ENCODE results near the gene LRG1. TPM values are rescaled to one million over a fixed set of nuclear protein-coding genes. Genes with fewer than 3 reads are reported as not detected.

The LRG1 gene
- total RNA-seq, 1 experiment from 2014 or later: not detected

DNA sequence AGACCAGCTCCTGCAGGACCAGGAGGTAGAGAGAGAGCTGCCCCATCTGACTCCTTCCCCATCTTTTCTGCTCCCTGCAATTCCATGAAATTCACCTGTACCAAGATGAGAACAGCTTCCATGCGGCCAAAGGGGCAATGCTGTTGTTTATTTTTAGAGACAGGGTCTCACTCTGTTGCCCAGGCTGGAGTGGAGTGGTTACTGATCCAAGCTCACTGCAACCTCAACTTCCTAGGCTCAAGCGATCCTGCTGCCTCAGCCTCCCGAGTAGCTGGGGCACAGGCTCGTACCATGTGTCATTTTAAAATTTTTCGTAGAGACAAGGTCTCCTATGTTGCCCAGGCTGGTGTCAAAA is 18.0 kb downstream of the LRG1 start:
- Histone ChIP-seq H3K9me3 (ENCODE audit: low read depth, low read length, poor library complexity, severe bottlenecking) (no peaks in the 10 kb centered on the region), H3K4me1 (ENCODE audit: insufficient read depth, low read length, poor library complexity, severe bottlenecking) (no peaks in the 10 kb centered on the region), H3K27me3 (replicated peaks; ENCODE audit: insufficient read depth, low read depth, low read length, poor library complexity) (no peaks in the 10 kb centered on the region), H3K4me3 (ENCODE audit: low read depth, low read length, poor library complexity, severe bottlenecking) (no peak overlapping the region), H3K36me3 (ENCODE audit: insufficient read depth, low read length, poor library complexity, severe bottlenecking) (no peaks in the 10 kb centered on the region), H3K27ac (ENCODE audit: low read depth, low read length, poor library complexity, severe bottlenecking) (no peak overlapping the region)
- intact Hi-C loops (cut with micrococcal nuclease; ENCODE audit: unreplicated experiment): no loop called here
- DNase-seq (ENCODE audit: low spot score): no peak
- BruUV-seq (replicated peaks): no TSS peak
- CTCF ChIA-PET: interaction anchor here (1.5 kb wide), 1 partner anchor 114 kb away, joined by 3 read pairs; no protein-coding TSS in a partner anchor
- POLR2A ChIA-PET (ENCODE audit: low non-redundant PET): no interaction called here
- TF ChIP-seq, protein P1, sequence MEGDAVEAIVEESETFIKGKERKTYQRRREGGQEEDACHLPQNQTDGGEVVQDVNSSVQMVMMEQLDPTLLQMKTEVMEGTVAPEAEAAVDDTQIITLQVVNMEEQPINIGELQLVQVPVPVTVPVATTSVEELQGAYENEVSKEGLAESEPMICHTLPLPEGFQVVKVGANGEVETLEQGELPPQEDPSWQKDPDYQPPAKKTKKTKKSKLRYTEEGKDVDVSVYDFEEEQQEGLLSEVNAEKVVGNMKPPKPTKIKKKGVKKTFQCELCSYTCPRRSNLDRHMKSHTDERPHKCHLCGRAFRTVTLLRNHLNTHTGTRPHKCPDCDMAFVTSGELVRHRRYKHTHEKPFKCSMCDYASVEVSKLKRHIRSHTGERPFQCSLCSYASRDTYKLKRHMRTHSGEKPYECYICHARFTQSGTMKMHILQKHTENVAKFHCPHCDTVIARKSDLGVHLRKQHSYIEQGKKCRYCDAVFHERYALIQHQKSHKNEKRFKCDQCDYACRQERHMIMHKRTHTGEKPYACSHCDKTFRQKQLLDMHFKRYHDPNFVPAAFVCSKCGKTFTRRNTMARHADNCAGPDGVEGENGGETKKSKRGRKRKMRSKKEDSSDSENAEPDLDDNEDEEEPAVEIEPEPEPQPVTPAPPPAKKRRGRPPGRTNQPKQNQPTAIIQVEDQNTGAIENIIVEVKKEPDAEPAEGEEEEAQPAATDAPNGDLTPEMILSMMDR (conservative IDR thresholded peaks at IDR 0.05; ENCODE audit: low read depth, low read length): no peak
- no peak for TF ChIP-seq EZH2 (IDR thresholded peaks at IDR 0.05; ENCODE audit: borderline replicate concordance, low read depth, low read length, poor library complexity, severe bottlenecking)

DNA sequence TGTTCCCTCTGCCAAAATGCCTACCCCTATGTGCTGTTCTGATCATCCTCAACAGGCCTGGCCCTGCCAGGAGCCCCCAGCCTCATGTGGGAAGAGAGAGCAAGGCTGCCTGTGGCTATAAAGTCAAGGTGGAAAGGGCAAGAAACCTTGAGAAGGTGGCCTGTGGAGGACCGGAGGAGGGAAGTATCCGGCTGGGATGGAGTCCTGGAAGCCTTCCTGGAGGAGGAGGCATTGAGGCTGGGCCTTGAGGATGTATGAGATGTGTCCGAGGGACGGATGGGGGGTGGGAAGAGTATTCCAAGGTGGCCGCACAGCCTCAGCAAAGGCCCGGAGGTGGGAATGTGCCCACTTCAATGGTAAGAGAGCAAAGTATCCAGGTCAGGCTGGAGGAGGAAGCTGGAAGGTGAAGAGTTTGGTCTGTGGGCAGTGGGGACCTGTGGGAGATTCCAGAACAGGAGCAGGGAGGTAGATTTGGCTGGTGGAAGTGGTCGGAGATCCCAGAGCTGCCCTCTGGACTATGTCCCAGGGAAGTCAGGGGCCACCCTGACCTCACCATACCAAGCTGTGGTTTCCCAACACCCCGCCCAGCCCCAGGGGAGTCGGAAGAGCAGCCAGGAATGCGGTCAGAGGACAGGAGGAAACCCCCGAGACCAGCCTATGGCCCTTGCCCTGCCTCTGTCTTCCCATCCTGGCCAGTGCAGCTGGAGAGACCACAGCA is 18.5 kb downstream of the LRG1 start:
- DNase-seq (ENCODE audit: low spot score): no peak
- no TSS peak for BruUV-seq (replicated peaks)
- CTCF ChIA-PET: interaction anchor here (1.5 kb wide), 1 partner anchor 115 kb away, joined by 3 read pairs; no protein-coding TSS in a partner anchor
- no peaks in the 10 kb centered on the region for H3K9me3 ChIP-seq (ENCODE audit: low read depth, low read length, poor library complexity, severe bottlenecking)
- H3K4me3 ChIP-seq (ENCODE audit: low read depth, low read length, poor library complexity, severe bottlenecking): no peak overlapping the region
- H3K27me3 ChIP-seq (replicated peaks; ENCODE audit: insufficient read depth, low read depth, low read length, poor library complexity): no peaks in the 10 kb centered on the region
- intact Hi-C loops (cut with micrococcal nuclease; ENCODE audit: unreplicated experiment): no loop called here
- H3K27ac ChIP-seq (ENCODE audit: low read depth, low read length, poor library complexity, severe bottlenecking): no peak overlapping the region
- TF ChIP-seq, protein P1 (conservative IDR thresholded peaks at IDR 0.05; ENCODE audit: low read depth, low read length): no peak
- TF ChIP-seq EZH2 (IDR thresholded peaks at IDR 0.05; ENCODE audit: borderline replicate concordance, low read depth, low read length, poor library complexity, severe bottlenecking): no peak
- no peaks in the 10 kb centered on the region for H3K36me3 ChIP-seq (ENCODE audit: insufficient read depth, low read length, poor library complexity, severe bottlenecking)
- no peaks in the 10 kb centered on the region for H3K4me1 ChIP-seq (ENCODE audit: insufficient read depth, low read length, poor library complexity, severe bottlenecking)
- POLR2A ChIA-PET (ENCODE audit: low non-redundant PET): interaction anchor here (0.7 kb wide), 1 partner anchor 20 kb away, joined by 14 read pairs; no protein-coding TSS in a partner anchor

DNA sequence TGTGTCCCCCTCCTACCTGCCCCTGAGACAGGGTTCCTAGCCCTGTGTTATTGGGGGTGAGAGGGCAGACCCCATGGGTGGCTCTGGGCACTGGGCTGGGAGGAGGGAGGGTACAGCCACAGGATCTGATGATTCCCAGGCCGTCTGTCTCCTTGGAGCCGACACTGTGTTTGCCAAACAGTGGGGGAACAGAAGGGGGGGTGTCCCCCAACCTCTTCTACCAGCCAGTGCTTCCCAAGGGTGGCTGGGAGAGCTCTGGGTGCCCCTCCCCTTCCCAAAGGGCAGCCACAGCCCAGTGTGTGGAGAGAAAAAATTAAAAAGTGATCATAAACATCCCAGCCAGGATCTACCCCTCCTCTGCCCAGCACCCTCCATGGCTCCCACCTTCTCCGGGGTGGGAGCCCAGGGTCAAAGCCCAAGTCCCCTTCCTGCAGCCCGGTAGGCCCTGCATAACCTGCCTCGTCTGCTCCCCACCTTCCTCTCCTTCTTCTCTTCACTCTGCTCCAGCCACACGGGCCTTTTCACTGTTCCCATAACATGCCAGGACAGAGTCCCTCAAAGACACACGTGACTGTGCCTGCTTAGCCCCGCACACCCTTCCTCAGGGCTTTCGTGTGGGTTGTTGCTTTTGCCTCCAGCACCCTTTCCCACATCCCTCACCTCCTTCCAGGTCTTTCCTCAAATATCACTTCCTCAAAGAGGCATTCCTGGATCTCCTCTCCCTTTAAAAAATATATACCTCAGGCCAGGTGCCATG is 20.1 kb downstream of the LRG1 start:
- TF ChIP-seq, protein P1 (conservative IDR thresholded peaks at IDR 0.05; ENCODE audit: low read depth, low read length): no peak
- no peak for TF ChIP-seq EZH2 (IDR thresholded peaks at IDR 0.05; ENCODE audit: borderline replicate concordance, low read depth, low read length, poor library complexity, severe bottlenecking)
- ChIA-PET POLR2A (ENCODE audit: low non-redundant PET) (no interaction called here), CTCF (no interaction called here)
- no peak overlapping the region for H3K4me3 ChIP-seq (ENCODE audit: low read depth, low read length, poor library complexity, severe bottlenecking)
- no TSS peak for BruUV-seq (replicated peaks)
- intact Hi-C loops (cut with micrococcal nuclease; ENCODE audit: unreplicated experiment): no loop called here
- H3K4me1 ChIP-seq (ENCODE audit: insufficient read depth, low read length, poor library complexity, severe bottlenecking): no peaks in the 10 kb centered on the region
- H3K36me3 ChIP-seq (ENCODE audit: insufficient read depth, low read length, poor library complexity, severe bottlenecking): no peaks in the 10 kb centered on the region
- no peak for DNase-seq (ENCODE audit: low spot score)
- no peak overlapping the region for H3K27ac ChIP-seq (ENCODE audit: low read depth, low read length, poor library complexity, severe bottlenecking)
- H3K9me3 ChIP-seq (ENCODE audit: low read depth, low read length, poor library complexity, severe bottlenecking): no peaks in the 10 kb centered on the region
- H3K27me3 ChIP-seq (replicated peaks; ENCODE audit: insufficient read depth, low read depth, low read length, poor library complexity): no peaks in the 10 kb centered on the region

All from A673 (cell line).